Fibroblast of the aortic adventitia (primary cell): ENCODE data around the gene TRPM3. TPM values are rescaled to one million over a fixed set of nuclear protein-coding genes. Genes with fewer than 3 reads are reported as not detected.

Experiments
- DNase-seq: peaks from one replicate; pipeline ENCODE4 v3.0.0-alpha.2; 2010; ENCODE audit warnings: low read depth
- H3K4me3 ChIP-seq: 2 replicates; pipeline ENCODE4 v1.5.1; 2011; ENCODE audit warnings: low read depth, mild to moderate bottlenecking, control low read depth, low read length, moderate library complexity
- small RNA-seq: library from RNA; depleted of rRNA; stranded (forward); fragments of <200 nt; gene quantifications from one replicate; pipeline ENCODE3, GENCODE V24; 2012
- total RNA-seq: library from RNA; depleted of rRNA; stranded (reverse); fragments of >200 nt; gene quantifications from 2 replicates; pipeline ENCODE4 v1.2.3, GENCODE V29; 2012; ENCODE audit warnings: low replicate concordance
- TF ChIP-seq, protein P1 (sequence below): IDR thresholded peaks from 2 replicates; pipeline ENCODE4 v1.5.1; 2011; ENCODE audit warnings: mild to moderate bottlenecking, low read length, control low read depth, inconsistent platforms; ENCODE audit not compliant: insufficient read depth

The TRPM3 gene
- total RNA-seq, 1 donor = 8.8 TPM

DNA sequence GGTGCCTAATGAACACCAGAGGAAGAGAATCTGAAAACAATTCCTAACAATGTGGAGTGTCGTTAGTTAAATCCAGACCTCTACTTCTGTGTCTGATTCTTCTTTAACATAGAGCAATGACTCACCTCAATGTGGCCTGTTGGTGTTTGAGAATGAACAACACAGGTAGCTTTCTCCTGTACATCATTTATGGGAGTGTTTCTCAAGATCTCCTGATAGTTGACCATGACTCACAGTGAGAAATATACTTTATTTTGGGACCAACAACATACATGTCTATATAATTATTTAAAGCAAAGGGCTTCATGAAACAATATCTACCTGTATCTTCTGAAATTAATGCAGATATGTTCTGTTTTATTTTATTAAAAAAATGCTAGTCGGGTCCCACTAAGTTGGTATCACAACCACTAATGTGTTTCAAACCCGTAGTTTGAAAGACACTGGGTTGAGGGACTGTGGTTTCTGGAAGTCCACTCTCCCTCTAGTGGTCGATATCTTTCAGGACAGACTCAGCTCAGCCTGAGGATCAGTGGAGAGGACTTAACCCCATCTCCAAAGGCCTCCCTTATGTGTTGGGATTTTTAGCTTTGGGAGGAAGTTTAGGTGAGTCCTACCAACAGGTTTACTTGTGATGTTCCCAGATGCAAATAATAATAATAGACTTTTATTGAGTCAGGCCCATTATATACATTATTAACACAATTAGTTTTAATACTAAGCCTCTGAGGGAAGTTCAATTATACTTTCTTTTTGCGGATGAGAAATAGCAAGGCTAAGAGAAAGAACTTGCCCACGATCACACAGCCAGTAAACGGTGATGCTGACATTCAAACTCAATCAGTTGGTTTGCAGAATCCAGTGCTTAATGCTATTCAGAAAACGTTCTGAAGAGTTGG lies 636.9 kb downstream of the TRPM3 start:
- DNase-seq = peak; percentile 92
- no peak overlapping the region for H3K4me3 ChIP-seq
- TF ChIP-seq, protein P1, sequence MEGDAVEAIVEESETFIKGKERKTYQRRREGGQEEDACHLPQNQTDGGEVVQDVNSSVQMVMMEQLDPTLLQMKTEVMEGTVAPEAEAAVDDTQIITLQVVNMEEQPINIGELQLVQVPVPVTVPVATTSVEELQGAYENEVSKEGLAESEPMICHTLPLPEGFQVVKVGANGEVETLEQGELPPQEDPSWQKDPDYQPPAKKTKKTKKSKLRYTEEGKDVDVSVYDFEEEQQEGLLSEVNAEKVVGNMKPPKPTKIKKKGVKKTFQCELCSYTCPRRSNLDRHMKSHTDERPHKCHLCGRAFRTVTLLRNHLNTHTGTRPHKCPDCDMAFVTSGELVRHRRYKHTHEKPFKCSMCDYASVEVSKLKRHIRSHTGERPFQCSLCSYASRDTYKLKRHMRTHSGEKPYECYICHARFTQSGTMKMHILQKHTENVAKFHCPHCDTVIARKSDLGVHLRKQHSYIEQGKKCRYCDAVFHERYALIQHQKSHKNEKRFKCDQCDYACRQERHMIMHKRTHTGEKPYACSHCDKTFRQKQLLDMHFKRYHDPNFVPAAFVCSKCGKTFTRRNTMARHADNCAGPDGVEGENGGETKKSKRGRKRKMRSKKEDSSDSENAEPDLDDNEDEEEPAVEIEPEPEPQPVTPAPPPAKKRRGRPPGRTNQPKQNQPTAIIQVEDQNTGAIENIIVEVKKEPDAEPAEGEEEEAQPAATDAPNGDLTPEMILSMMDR = peak; percentile 87

DNA sequence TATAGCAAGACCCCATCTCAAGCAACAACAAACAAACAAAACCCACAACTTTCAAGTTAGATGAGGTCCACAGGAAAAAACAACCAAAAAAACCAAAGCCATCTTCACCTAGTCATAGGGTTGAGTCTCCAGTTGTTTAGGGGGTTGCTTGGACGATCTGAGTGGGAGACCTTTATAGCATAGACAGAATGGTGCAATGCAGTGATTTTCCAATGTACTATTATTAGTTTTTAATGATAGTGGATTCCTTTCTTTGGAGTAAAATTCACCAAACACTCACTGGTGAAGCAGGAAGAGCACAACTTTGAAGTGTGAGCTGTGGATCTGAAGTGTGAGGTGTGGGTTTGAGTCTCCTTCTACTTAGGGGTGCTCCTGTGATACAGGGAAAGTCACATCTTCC lies 640.0 kb downstream of the TRPM3 start:
- no peak for DNase-seq
- TF ChIP-seq, protein P1 = no peak
- H3K4me3 ChIP-seq = no peak overlapping the region

DNA sequence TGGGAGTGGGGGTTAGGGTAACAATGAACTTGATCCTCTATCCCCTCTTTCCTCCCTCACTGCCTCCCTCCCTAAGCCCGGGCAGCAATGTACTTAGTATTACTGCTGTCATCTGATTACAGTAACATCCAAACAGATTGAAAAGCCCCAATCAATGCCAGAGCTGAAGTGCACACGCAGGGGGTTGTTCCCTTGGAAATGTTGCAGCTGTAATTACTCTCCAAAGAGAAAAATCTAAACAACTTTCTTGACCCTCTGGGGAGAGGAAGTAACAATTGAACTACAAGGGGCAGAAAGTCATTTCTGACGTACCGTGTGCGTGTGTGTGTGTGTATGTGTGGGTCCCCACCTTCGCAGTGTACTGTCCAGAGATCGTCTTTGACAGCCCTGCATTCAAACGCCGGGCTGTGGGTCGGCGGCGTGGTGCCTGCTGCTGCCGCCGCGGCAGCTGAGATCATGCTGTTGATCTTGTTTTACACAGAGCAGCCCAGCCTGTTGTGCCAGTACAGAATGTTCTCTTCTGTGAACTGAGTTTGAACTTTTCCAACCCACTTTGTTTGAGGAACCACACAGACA lies 640.9 kb downstream of the TRPM3 start:
- DNase-seq = peak; percentile 82
- H3K4me3 ChIP-seq = no peak overlapping the region
- TF ChIP-seq, protein P1 = no peak

DNA sequence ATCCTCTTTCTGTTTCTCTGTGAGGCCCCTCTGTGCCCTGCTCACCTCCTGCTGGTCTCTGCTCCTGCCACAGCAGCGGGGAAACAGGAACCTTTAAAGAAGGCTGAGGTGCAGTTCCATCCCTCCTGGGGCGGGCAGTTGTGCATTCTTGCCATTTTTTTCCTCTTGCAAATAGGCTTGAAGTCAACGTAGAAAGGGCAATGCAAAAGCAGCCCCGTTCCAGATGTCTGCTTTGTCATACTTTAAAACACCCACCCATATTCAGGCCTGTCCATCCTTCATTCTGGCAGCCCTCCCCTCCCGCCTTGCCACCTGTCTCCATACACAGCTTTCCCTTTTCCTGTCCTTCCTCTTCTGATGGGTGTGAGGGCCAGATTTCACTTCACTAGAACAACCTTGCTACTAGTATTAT lies 641.5 kb downstream of the TRPM3 start:
- TF ChIP-seq, protein P1 = no peak
- DNase-seq = peak; percentile 68
- H3K4me3 ChIP-seq = no peak overlapping the region

Small RNA genes within 50 kb of the gene (small RNA-seq; reads per million reads assigned to genes)
- 52.0 reads per million, percentile 97 among the genes with 10 or more reads in this experiment for gene MIR204
- gene RN7SL726P = not detected
